Measurements from ENCODE around the gene ZBTB17.
"Not testable (repeated sequence)": the region's sequence is repeated elsewhere in the genome, so short reads cannot be mapped to it uniquely, and the experiment has no call there.

Gene ZBTB17

GRCh38 chr1:15975805-15976680, at the start of gene ZBTB17:
Gene ZBTB17 (minus strand): TSS chr1:15976101. CDS start chr1:15948495, 27,606 bp downstream.
- in situ Hi-C loops (cut with HindIII; ENCODE audit: low sequenced_read_pairs), result no loop called here

DNA sequence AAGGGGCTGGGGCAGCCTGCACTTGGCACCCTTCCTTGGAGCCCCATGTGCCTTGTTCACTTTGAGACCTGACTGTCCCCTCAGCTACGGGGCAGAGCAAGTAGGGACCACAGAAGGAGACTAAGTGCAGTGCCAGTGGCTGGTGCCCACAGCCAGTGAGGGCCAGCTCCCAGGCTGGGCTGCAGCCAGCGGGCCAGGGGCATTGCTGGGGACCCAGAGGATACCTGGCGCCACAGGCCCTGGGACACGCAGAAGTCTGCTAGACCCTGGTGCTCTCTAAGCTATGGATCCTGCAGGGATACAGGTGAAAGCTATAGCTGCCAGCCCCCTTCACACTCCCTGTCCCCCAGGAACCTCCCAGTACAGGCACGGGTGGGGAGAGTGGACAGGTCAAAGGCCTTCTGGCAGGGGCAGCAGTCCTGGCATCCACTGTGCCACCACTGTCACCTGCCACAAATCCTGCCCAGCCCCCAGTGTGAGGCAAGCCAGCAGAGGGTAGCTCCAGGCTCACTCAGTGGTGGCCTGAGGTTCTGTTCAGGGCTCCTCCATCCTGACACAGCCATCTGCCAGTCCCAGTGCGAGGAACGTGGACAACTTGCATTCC, 47.3 kb upstream of the ZBTB17 start:
- in situ Hi-C loops (cut with HindIII; ENCODE audit: low sequenced_read_pairs), result no loop called here

DNA sequence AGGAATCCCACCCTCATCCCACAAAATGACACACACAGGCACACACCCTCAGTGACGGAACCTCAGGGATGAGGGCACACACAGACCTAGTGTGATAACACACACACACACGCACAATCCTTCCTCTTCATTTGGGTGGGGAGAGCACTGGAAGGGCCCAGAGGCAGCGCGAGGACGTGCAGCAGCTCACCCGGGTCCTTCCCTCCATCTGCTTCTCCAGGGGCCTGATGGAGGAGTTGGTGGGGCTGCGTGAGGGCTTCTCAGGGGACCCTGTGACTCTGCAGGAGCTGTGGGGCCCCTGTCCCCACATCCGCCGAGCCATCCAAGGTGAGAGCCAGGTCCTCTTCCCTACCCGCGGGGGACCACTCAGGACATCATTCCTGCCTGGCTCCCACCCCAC, 46.5 kb upstream of the ZBTB17 start:
- in situ Hi-C loops (cut with HindIII; ENCODE audit: low sequenced_read_pairs), result no loop called here

GRCh38 chr1:16021681-16022080, 45.8 kb upstream of the ZBTB17 start, which contains the start of gene CLCNKA:
Gene CLCNKA (plus strand): TSS chr1:16022036. CDS start chr1:16022620, 584 bp downstream.
- in situ Hi-C loops (cut with HindIII; ENCODE audit: low sequenced_read_pairs), result no loop called here

DNA sequence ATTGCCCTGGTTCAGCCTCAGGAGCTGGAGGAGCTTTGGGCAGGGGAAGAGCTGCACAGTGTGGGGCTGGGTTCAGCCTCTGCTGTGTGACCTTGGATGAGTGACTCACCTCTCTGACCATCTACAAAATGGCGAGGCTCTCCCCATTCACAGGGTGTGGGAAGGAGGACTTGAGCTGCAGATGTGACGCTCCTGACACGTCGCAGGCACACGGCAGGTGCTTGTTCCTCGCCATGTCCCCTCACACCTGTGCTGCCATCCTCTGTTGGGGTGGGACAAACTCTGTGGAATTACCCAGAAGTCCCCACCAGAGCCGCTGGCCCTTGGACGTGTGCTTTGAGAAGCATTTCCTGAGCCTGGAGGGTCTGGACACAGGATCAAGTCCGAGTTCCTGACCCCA, 45.0 kb upstream of the ZBTB17 start:
- in situ Hi-C loops (cut with HindIII; ENCODE audit: low sequenced_read_pairs), result not testable (repeated sequence)

- in situ Hi-C loops (cut with HindIII; ENCODE audit: low sequenced_read_pairs), result no loop called here
Observed at GRCh38 chr1:16020325-16020724, 44.4 kb upstream of the ZBTB17 start.

- in situ Hi-C loops (cut with HindIII; ENCODE audit: low sequenced_read_pairs), result no loop called here
Observed at GRCh38 chr1:16019644-16020277, 43.9 kb upstream of the ZBTB17 start.

DNA sequence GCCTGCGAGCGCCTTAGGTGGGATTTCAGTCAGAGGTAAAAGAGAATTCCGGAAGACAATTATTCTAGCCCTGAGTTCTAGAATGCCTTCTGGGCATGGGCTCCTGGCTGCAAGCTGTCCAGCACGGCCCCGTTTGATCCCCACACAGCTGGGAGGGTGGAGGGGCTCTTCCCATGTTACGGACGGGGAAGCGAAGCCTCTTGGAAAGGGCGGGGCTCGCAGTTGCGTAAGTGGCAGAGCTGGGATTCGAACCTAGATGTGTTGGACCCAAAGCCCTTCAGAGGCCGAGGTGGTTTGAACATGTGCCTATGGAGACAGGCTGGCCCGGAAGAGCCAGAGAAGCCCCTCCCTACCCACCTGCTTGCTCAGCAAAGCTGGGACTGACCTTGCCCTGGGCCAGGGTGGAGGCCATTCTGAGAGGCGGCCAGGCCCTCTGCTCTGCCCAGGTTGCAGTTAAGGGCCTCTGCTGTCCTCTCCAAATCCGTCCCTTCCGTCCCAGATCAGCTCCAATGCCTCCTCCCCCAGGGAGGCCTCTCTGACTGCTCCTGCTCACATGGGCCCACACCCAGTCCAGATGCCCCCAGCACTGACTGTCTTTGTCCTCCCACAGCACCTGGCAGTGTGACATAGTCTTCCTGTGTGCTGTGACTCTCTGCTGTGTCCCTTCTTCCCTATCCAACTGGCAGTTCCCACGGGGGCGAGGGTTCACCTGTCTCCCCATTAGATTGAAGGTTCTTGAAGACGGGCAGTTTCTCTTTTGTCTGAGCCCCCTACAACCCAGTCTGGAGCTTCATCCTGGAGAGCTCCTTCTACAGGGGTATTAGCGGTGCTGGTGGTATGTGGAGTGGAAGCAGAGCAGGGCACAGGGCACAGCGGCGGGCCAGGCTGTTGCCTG, 43.1 kb upstream of the ZBTB17 start:
- in situ Hi-C loops (cut with HindIII; ENCODE audit: low sequenced_read_pairs), result no loop called here

DNA sequence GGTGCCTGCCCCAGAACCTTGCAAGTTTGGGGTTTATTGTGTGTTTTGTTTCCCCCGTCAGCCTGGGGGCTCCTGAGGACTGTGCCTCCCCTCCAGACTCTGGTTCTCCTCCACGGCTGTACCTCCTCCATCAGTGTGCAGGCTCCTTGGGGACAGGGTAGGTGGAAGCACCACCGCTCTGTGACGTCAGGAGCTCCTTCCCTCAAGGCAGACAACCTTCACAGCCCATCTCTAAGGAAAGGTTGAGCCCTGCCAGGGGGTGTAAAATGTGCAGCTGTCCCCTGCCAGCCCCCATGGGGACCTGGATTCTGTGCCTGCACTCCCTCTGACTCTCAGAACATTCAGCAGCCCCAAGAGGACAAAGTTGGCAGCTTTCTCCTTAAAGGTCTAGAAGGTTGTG, 42.4 kb upstream of the ZBTB17 start:
- in situ Hi-C loops (cut with HindIII; ENCODE audit: low sequenced_read_pairs), result no loop called here

GRCh38 chr1:16017461-16018303, 41.8 kb upstream of the ZBTB17 start, which contains the start of gene HSPB7:
Gene HSPB7 (minus strand): TSS chr1:16018043. CDS start chr1:16017963, 80 bp downstream.
- in situ Hi-C loops (cut with HindIII; ENCODE audit: low sequenced_read_pairs), result no loop called here

DNA sequence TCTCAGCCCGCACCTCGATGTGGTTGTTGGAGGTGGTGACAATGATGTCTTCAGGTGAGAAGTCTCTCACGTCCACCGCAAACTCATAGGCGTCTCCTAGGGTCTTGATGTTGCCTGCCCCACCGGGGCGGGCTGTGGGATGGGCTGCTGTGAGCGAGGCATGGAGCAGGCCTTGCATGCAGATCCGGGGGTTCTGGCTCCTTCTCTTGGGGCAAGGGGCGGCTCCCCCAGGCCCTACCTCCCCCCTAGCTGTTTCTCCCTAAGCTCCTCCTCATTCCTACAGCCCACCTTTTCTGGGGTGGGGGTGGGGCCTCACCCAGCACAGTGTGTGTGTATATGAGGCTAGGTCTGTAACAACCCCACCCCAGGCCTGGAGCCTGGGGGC, 41.2 kb upstream of the ZBTB17 start:
- in situ Hi-C loops (cut with HindIII; ENCODE audit: low sequenced_read_pairs), result no loop called here

- in situ Hi-C loops (cut with HindIII; ENCODE audit: low sequenced_read_pairs), result no loop called here
Observed at GRCh38 chr1:16015960-16016901, 40.3 kb upstream of the ZBTB17 start.

DNA sequence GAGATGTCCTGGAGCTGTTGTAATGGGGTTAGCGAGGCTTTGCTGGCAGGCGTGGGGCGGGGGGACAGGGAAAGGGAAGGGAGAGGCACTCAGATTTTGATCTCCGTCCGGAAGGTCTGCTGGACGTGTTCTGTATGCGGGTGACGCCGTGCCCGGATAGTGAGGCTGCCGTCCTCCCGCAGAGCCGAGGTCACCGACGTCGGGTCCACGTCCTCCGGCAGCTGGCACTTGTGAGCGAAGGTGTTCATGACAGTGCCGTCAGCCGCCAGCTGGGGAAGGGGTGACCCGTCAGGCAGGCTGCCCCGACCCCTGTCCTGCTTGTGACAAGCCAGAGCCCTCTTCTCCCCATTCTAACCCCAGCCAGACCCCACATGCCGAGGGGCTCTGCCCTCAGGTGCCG, 39.6 kb upstream of the ZBTB17 start:
- in situ Hi-C loops (cut with HindIII; ENCODE audit: low sequenced_read_pairs), result no loop called here

DNA sequence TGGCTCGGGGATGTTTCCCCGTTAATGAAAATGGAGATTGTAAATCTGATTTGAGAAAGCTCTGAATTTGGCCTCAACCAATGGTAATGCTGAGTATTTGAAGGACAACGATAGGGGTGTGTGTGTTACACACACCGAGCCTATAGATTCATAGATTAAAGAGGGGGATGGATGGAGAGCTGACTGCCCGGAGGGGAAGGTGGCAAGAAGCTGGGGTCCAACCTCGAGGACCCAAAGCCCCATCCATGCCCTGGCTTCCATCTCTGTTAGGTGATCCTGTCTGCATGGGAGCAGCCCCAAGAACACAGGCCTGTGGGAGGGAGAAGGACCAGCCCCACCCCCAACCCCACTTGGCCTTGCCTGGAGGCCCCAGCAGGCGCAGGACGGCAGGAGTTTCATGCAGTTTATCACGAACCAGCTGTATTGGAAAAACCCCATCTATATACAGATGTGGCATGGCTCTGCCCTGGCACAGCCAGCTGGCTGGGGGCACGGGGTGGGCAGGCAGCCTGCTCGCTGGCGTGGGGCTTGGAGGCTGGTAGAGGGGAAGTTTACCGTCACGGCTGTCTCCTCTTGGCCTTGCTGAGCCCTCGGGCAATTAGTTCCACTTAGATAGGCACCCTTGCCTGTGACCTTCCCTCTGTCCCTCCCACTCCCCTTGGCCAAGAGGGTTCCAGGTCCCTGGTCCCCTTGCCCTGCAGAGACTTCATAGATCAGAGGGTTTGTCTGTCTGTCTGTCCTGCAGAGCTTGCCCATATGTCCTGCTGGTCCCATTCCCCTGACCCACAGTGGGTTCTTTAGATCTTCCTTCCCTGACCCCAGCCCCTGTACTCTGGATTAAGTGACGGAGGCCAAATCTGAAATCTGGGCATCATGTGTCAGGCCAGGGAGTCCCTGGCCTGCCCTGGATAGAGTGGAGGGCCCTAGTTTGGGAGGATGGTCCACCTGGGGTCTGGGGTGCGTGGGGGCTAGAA, 38.9 kb upstream of the ZBTB17 start:
- in situ Hi-C loops (cut with HindIII; ENCODE audit: low sequenced_read_pairs), result no loop called here

DNA sequence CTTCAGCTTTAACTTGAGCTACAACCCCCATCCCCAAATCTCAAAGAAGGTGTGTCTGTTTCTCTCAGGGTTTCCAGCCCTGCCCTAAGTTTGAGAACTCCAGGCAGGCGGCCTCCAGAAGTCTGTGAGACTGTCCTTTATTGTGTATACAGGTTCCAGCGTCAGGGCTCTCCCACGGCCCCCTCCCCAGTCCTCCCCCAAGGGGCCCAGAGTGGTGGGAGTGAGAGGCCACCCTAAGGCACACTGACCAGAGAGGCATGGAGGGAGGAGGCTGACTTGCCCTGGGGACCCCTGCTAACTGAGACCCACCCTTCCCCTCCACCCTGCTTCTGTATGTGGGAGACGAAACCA, 38.0 kb upstream of the ZBTB17 start:
- in situ Hi-C loops (cut with HindIII; ENCODE audit: low sequenced_read_pairs), result no loop called here

DNA sequence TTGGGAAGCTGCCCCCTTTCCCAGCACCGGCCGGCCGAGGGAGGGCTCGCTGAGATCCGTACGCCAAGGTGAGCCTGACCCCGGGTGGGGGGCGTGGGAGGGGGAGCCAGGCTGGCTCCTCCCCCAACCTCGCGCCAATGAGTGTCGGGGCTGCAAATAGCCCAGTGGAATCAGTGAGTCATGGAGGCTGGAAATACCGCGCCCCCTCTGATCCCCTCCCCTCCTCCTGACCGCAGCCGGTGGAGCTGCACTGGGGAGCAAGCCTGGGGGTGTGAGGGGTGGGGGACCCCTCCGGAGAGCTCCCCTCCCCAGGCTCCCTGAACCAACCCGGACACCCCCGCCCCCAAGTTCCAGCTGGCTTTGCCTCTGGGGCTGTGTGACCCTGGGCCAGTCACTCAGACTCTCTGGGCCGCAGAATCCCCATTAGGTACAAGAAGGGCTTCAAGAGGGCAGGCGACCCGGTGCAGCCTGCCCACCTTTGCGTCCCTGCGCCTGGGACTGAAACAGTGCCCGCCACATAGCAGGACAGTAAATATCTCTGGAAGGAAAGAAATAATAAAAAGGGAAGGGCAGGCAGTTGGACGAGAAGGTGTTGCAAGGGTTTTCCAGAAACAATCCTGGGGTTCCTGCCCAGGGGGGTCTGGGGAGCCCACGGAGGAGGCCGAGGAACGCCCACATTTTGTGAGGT, 37.5 kb upstream of the ZBTB17 start:
- in situ Hi-C loops (cut with HindIII; ENCODE audit: low sequenced_read_pairs), result no loop called here

DNA sequence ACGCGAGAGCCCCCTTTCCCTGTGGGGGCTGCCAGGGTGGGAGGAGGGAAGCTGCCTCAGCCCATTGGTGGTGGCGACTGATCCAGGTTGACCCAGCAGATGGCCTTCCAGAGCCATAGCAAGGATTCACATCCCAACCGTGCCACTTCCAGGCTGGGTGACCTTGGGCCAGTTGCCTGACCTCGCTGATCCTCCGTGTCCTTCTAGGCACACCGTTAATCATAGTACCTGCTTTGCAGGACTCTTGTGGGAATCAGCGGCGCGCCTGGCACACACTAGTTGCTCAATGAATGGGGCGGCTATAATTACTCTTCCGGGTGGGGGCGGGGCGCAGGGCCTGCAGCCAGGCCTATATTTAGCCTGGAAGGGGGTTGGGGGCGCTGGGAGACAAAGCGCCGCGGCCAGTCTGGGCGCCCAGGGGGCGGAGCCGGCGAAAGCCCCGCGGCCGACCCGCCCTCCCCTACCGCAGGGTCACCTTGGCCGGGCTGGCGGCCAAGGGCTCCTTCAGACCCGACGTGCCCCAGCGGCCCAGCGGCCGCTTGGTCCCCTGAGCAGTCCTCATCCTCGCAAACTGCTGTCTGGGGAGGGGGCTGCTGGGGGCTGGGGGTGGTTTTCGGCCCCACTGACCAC, 36.8 kb upstream of the ZBTB17 start:
- in situ Hi-C loops (cut with HindIII; ENCODE audit: low sequenced_read_pairs), result no loop called here
